Epithelial cell of esophagus (primary cell): ENCODE results near the gene NKAP.
"Not testable (repeated sequence)": the region's sequence is repeated elsewhere in the genome, so short reads cannot be mapped to it uniquely, and the experiment has no call there.

Experiments used
- DNase-seq: peaks from one replicate; pipeline ENCODE4 v3.0.0; 2010; ENCODE audit warnings: low read depth
- H3K4me3 ChIP-seq: 2 replicates; pipeline ENCODE4 v1.5.1; 2011; ENCODE audit warnings: mild to moderate bottlenecking, low read length, control low read depth
- TF ChIP-seq, protein P1 (sequence below): IDR thresholded peaks from 2 replicates; pipeline ENCODE4 v1.5.1; 2011; ENCODE audit warnings: low read depth, mild to moderate bottlenecking, low read length, control low read depth, inconsistent platforms; ENCODE audit not compliant: insufficient read depth; ENCODE audit errors: missing control alignments

NKAP gene

GRCh38 chrX:119919835-119920585 is 23.5 kb downstream of the NKAP start:
- TF ChIP-seq, protein P1, sequence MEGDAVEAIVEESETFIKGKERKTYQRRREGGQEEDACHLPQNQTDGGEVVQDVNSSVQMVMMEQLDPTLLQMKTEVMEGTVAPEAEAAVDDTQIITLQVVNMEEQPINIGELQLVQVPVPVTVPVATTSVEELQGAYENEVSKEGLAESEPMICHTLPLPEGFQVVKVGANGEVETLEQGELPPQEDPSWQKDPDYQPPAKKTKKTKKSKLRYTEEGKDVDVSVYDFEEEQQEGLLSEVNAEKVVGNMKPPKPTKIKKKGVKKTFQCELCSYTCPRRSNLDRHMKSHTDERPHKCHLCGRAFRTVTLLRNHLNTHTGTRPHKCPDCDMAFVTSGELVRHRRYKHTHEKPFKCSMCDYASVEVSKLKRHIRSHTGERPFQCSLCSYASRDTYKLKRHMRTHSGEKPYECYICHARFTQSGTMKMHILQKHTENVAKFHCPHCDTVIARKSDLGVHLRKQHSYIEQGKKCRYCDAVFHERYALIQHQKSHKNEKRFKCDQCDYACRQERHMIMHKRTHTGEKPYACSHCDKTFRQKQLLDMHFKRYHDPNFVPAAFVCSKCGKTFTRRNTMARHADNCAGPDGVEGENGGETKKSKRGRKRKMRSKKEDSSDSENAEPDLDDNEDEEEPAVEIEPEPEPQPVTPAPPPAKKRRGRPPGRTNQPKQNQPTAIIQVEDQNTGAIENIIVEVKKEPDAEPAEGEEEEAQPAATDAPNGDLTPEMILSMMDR: no peak
- DNase-seq: no peak

GRCh38 chrX:119917877-119918276 is 25.7 kb downstream of the NKAP start:
- TF ChIP-seq, protein P1: no peak
- no peak overlapping the region for H3K4me3 ChIP-seq
- no peak for DNase-seq

More at GRCh38 chrX:119919835-119920585, 23.5 kb downstream of the NKAP start:
- no peak overlapping the region for H3K4me3 ChIP-seq

GRCh38 chrX:119916310-119916709 is 27.2 kb downstream of the NKAP start:
- H3K4me3 ChIP-seq: no peak overlapping the region
- TF ChIP-seq, protein P1: no peak
- DNase-seq: no peak

GRCh38 chrX:119900976-119901375 is 42.6 kb downstream of the NKAP start:
- no peak for DNase-seq
- no peak overlapping the region for H3K4me3 ChIP-seq
- TF ChIP-seq, protein P1: no peak

DNA sequence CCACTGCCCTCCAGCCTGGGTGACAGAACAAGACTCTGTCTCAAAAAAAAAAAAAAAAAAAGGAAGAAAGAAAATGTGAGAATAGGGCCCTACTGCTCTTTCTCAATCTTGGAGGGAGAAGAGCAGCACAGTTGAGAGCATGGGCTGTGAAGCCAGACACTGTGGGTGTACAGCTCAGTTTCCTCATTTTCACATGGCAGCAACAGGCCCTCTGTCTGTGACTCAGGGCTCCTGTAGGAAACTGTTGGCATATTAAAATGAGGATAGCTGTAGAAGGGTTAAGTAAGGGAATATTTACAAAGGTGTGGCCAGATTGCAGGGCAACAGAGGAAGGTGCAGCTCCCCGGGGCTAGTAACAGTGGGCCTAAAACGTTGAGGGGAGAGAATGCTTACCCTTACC is 44.4 kb downstream of the NKAP start:
- TF ChIP-seq, protein P1: no peak
- no peak overlapping the region for H3K4me3 ChIP-seq
- DNase-seq: peak; percentile 45

DNA sequence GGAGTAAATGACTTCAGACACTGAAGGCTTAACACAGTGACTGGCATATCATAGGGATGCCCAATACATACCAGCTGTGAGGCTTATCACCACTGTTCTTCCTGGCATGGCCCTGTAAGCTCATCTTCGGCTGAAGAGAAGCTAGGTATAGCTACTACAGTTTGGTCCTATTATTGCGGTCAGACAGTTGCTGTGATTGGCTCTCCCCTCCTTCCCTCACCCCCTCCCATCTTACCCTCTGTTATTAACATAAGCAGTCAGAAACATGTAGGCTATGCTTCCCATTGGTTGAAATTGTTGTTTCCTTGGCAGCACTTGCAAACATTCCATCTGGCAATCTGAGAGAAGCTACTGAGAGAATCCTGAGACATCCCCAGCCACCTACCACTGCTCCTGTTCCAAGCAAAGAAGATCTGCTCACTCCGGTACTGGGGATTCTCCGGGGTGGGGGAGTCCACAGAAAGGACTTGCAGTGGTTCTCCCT is 47.7 kb downstream of the NKAP start, which contains the start of gene AKAP14:
TSS of gene AKAP14 (plus strand) at position 51 of the 484 bp plus-strand sequence. CDS start 7,331 bp downstream, outside the sequence.
- DNase-seq: no peak
- TF ChIP-seq, protein P1: no peak
- H3K4me3 ChIP-seq: no peak within 1 kb of the TSS

DNA sequence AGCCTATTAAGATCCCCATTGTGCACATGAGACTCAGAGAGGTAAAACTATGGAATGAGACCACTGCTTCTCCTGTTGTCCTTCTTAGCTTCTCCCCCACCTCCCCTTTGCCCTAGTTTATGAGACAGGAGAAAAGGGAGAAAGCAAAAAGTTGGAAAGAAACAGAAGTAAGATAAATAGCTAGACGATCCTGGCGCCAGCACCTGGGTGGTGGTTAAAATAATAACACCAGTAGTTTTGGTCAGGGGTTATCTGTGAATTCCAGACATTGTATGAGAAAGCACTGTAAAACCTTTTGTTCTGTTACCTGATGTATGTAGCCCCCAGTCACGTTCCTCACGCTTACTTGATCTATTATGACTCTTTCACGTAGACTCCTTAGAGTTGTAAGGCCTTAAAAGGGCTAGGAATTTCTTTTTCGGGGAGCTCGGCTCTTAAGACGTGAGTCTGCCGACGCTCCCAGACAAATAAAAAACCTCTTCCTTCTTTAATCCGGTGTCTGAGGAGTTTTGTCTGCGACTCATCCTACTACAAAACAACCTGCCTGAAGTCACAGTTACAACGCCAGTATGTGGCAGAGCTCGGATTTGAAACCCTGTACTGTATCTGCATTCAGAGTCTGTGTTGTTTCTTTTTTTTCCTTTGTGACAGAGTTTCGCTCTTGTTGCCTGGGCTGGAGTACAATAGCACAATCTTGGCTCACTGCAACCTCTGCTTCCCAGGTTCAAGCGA is 51.4 kb downstream of the NKAP start:
- DNase-seq, H3K4me3 ChIP-seq: not testable (repeated sequence)

GRCh38 chrX:119890626-119891025 is 52.9 kb downstream of the NKAP start:
- not testable (repeated sequence) for H3K4me3 ChIP-seq, DNase-seq
